Aorta (tissue), 5 donors: Measurements from ENCODE around the gene NPY2R. TPM values are rescaled to one million over a fixed set of nuclear protein-coding genes. Genes with fewer than 3 reads are reported as not detected.

Experiments
- ATAC-seq: fragments of 200-7000 bp; cut with Tn5 transposase; one replicate; pipeline ENCODE4 v1.9.1; 2022; ENCODE audit warnings: moderate library complexity; ENCODE audit not compliant: low FRiP score
- DNase-seq, 2 donors: peaks; one replicate each; pipeline ENCODE4 v3.0.0-alpha.2; 2020
- H3K27ac ChIP-seq, 2 donors: one replicate each; pipeline ENCODE4 v1.5.1; 2013; ENCODE audit warnings: low read length in 2 of 2, mild to moderate bottlenecking in 2 of 2, moderate library complexity in 2 of 2, control low read depth in 1 of 2, inconsistent platforms in 1 of 2, low read depth in 1 of 2
- H3K27me3 ChIP-seq, 2 donors: one replicate each; pipeline ENCODE4 v1.6.1; 2013; ENCODE audit warnings: control low read depth in 1 of 2, low read length in 1 of 2, mild to moderate bottlenecking in 1 of 2, moderate library complexity in 1 of 2; ENCODE audit not compliant: insufficient read depth in 2 of 2, control insufficient read depth in 1 of 2
- H3K36me3 ChIP-seq, 2 donors: one replicate each; pipeline ENCODE4 v1.6.1; 2013; ENCODE audit warnings: control low read depth in 1 of 2, low read length in 1 of 2, mild to moderate bottlenecking in 1 of 2; ENCODE audit not compliant: insufficient read depth in 2 of 2, control insufficient read depth in 1 of 2
- H3K4me1 ChIP-seq, 2 donors: one replicate each; pipeline ENCODE4 v1.6.1; 2013; ENCODE audit warnings: low read length in 2 of 2, control low read depth in 1 of 2, mild to moderate bottlenecking in 1 of 2, moderate library complexity in 1 of 2; ENCODE audit not compliant: insufficient read depth in 2 of 2, control insufficient read depth in 1 of 2
- H3K4me3 ChIP-seq, 2 donors: one replicate each; pipeline ENCODE4 v1.5.1; 2013; ENCODE audit warnings: low read length in 2 of 2, control low read depth in 1 of 2, mild to moderate bottlenecking in 1 of 2
- H3K9me3 ChIP-seq: one replicate; pipeline ENCODE4 v1.6.1; 2013; ENCODE audit warnings: mild to moderate bottlenecking, low read length; ENCODE audit not compliant: control insufficient read depth
- WGBS, 2 donors: extraction: QIAGEN DNeasy Blood & Tissue Kit; methylation state at CpG; one replicate each; pipeline ENCODE4 v1.1.7; 2013; 5-methylcytosine and 5-hydroxymethylcytosine counted together
- intact Hi-C, 2 donors: fragments of 100-400 bp; cut with DNase I; formaldehyde crosslinking; loops; one replicate each; pipeline versions ENCODE4 v1.14.2 to v1.15.0; 2022
- polyA plus RNA-seq, 2 donors: library from polyadenylated mRNA; stranded (reverse); fragments of 200-250 nt; gene quantifications; one replicate each; pipeline ENCODE4 v1.2.3, GENCODE V29; 2013
- total RNA-seq, 2 donors: library from RNA; stranded (reverse); fragmentation: NEBNext Ultra II Directional; extraction: Animal tissue kit (Norgen Biotek cat#: 25700); gene quantifications; one replicate each; pipeline ENCODE4 v1.2.1, GENCODE V29; 2021
- donor health status: healthy with polysubstance abuse.
- donor health status: Bipolar disorder and iron deficiency.
- donor health status: DM: no; HTN: no; CAD: no.
- donor health status: DM: no; HTN: no; CAD: no.
- donor health status: DM: yes; HTN: yes; CAD: no.

NPY2R gene
- total and polyA plus RNA-seq, 4 donors = 0.09 to 7.8 (median 0.19) TPM

DNA sequence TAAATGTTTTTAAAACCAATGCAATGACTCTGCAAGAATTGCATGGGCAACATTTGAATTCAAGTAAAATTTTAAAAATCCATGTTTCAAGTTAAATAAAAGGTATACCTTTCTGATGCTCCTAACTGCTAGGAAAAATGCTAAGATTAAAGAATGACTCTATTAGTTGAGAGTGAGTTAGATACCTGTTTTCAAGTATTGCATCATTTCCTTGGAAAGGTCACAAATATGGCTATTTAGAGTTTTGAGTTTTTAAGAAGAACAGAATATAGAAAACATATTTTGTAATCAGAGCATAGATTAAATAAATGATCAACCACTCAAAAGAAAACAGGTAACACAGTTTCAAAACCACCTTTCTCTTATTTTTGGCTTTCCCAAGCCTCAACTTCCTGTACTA, 18.3 kb upstream of the NPY2R start:
- ATAC-seq (no peak), DNase-seq (no peak)
- intact Hi-C loops = no loop called here
- Histone ChIP-seq H3K4me3 (no peak overlapping the region), H3K9me3 (no peaks in the 10 kb centered on the region), H3K36me3 (no peaks in the 10 kb centered on the region), H3K4me1 (no peaks in the 10 kb centered on the region), H3K27ac (no peak overlapping the region), H3K27me3 (no peaks in the 10 kb centered on the region)

DNA sequence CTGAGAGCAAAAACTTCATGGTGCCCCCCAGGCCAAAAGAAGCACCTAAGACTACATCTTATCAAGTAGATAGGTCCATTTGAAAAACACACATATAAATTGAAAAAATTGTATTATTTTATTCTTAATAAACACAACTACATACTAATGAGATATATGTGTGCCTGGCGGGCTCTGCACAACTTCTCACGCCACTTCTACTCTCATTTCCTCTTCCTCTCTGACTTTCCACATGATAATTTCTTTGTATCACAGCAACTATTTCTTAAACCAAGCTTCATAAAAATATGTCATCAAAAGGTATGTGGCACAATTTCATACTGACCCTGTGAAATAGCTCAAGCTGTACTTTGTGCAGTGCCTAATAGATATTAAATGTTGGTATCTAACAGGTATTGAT, 10.7 kb upstream of the NPY2R start:
- Histone ChIP-seq H3K4me1 (no peaks in the 10 kb centered on the region), H3K4me3 (no peak overlapping the region), H3K27me3 (no peaks in the 10 kb centered on the region), H3K27ac (no peak overlapping the region), H3K36me3 (no peaks in the 10 kb centered on the region), H3K9me3 (no peaks in the 10 kb centered on the region)
- WGBS, 2 donors = 87 to 93% methylated on average over 2 of the region's 2 CpGs
- no peak for DNase-seq
- intact Hi-C loops = no loop called here
- ATAC-seq = no peak

DNA sequence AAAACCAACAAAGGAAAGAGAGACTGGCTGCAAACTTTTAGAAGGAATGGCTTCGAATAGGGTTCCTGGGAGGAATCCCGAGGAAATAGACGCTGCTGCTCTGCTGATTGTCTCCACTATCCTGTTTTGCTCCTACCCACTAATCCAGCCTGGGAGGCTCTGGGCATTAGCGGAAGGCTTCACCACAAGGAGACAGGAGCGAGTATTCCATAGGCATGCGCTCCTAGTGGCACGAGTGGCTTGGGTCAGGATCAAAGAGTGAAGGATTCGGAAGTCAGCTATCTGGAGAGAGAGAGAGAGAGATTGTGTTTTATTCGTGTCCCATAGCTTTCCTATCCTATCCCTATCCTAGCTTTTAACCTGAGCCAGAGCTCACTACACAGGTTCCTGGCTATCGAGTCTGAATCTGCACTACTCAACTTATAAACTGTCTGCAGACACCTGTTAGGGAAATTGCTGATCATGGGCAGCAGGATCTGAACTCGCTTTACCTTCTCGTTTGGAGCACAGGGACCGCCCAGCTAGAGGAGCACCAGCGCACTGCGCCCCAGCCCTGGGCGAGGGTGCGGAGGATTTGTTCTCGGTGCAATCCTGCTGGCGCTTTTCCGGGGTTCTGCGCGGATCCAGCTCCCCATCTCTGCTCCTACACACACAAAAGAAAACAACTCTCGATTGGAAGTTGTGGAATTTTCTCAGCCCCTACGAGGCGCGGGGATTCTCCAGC, 740 bp upstream of the NPY2R start:
- 1 to 2% methylated on average over 26 of the region's 26 CpGs for WGBS, 2 donors
- Histone ChIP-seq H3K4me3 (no peak overlapping the region), H3K36me3 (no peaks in the 10 kb centered on the region), H3K4me1 (peaks cover 0 to 2% of the 10 kb centered on the region in 2 donors), H3K27ac (no peak overlapping the region), H3K27me3 (no peaks in the 10 kb centered on the region), H3K9me3 (no peaks in the 10 kb centered on the region)
- DNase-seq = peak in 1 of 2 donors; percentile 67
- intact Hi-C loops = no loop called here
- ATAC-seq = no peak

DNA sequence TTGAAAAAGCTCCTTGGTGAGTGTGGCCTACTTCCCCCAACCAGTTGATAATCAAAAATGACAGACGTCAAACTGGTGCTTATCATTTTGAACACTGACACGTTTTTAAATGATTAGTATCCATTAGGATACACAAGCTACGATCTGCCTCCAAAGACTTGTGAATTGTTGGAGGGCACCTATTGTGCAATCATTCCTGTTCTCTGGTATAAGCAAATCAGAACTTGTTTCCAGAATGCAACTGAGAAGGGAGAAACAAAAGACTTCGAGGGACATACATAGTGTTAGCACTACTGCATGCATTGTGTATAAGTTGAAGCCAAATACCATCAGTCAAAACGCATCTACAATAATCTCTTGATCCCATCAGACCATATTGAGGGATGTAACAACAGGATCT, 11.6 kb downstream of the NPY2R start:
- 79 to 82% methylated on average over 5 of the region's 5 CpGs for WGBS, 2 donors

DNA sequence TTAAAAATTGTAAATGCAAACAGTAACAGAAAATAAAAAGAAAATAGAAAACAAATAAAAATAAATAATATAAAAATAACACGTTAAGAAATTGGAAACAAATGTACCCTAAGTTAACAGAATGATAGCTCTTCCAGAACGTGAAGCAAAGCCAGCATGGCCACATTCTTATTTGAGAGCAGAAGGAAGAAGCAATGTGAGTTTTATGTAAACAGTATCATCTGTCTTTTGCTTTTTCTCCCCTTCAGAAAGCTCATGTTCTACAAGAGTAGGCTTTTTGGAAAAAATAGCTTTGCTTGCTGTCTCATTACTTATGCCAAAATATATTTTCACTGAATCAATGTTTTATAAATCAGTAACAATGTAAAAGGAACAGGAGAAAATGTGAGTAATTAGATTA, 18.7 kb downstream of the NPY2R start:
- Histone ChIP-seq H3K27ac (no peak overlapping the region), H3K9me3 (no peaks in the 10 kb centered on the region), H3K27me3 (no peaks in the 10 kb centered on the region), H3K4me3 (no peak overlapping the region), H3K36me3 (no peaks in the 10 kb centered on the region), H3K4me1 (no peaks in the 10 kb centered on the region)
- ATAC-seq = no peak
- DNase-seq = no peak
- intact Hi-C loops = no loop called here
- WGBS, 2 donors = 16 to 19% methylated on average over 2 of the region's 2 CpGs

More for the DNA sequence above, 11.6 kb downstream of the NPY2R start:
- no peaks in the 10 kb centered on the region for H3K4me1 ChIP-seq
- H3K27ac ChIP-seq = no peak overlapping the region
- no peaks in the 10 kb centered on the region for H3K27me3 ChIP-seq
- no peaks in the 10 kb centered on the region for H3K9me3 ChIP-seq
- no peaks in the 10 kb centered on the region for H3K36me3 ChIP-seq
- ATAC-seq = no peak
- intact Hi-C loops = no loop called here
- no peak overlapping the region for H3K4me3 ChIP-seq
- DNase-seq = no peak

DNA sequence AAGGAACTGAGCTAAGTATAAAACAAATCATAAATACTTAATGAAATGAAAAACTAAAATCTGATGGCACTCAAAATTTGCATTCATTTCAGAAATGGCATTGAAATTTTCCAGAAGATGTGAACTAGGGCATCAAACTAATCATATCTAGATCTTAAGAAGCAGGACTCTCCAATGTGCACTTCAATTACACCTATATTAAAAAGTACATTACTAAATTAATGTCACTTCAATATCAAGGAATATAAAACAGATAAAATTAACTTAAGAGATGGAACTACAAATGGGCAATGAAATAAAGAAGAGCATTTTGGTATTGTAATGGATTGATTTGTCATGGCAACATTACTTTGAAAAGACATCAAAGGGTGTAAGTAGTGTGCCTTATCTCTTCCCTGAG, 20.3 kb downstream of the NPY2R start:
- no peak overlapping the region for H3K27ac ChIP-seq
- intact Hi-C loops = no loop called here
- H3K9me3 ChIP-seq = no peaks in the 10 kb centered on the region
- H3K36me3 ChIP-seq = no peaks in the 10 kb centered on the region
- H3K4me1 ChIP-seq = no peaks in the 10 kb centered on the region
- ATAC-seq (no peak), DNase-seq (no peak)
- no peak overlapping the region for H3K4me3 ChIP-seq
- no peaks in the 10 kb centered on the region for H3K27me3 ChIP-seq

DNA sequence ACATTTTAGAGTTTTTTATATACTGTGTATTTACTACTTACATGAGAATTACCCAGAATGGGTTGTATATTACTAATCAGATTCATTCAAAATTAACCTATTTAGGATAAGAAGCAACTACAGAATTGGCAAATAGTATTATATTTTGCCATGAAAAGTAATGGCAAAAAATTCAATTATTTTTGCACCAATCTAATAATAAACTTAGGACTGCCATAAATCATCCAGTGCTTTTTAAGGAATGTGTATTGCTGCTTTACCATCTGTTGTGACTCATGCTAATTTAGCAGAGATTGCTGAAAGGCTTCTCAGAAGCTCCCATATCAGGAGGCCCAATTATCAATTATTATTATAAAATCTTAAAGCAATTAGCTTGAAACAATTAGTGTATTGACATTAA, 24.0 kb downstream of the NPY2R start:
- no peak for ATAC-seq

DNA sequence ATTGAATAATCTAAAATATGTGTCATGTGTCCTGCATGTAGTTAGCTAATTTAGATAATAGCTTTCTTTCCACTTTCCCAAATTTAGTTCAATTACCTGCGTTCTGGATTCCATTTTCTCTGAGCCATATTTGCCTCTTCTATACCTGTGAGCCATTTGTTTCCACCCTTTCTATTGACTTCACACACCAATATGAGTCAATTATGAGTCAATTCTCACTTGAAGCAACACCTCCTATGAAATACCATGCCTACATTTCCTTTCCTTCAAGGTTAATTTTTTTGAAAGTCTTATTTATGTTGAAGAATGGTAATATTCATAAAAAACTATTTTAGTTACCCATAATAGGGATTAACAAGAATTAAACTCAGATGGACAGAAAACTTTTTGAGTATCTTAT, 25.8 kb downstream of the NPY2R start:
- intact Hi-C loops = no loop called here
- WGBS, 2 donors = 86% methylated on average over 1 of the region's 1 CpG

More for the DNA sequence above, 24.0 kb downstream of the NPY2R start:
- intact Hi-C loops = no loop called here
- no peak overlapping the region for H3K4me3 ChIP-seq
- no peak overlapping the region for H3K27ac ChIP-seq
- DNase-seq = no peak
- H3K4me1 ChIP-seq = no peaks in the 10 kb centered on the region
- H3K27me3 ChIP-seq = no peaks in the 10 kb centered on the region
- H3K36me3 ChIP-seq = no peaks in the 10 kb centered on the region
- H3K9me3 ChIP-seq = no peaks in the 10 kb centered on the region

DNA sequence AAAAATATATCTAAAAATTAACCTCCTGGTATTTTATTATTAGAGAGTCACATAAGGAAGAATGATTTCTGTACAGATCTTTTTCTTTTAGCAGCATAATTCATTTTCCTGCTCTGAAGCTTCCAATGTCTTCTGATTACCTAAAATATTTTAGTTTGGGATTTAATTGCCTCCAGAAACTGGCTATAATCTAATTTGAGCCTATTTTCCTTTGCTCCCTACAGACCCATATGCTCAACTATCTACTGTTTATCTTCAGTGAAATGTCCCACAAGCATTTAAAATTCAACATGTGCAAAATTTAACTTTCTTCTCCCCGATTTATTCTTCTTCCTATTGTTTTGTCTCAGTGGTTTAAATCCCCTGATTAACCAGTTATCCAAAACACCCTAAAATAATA, 29.1 kb downstream of the NPY2R start:
- no peak overlapping the region for H3K27ac ChIP-seq
- H3K4me1 ChIP-seq = no peaks in the 10 kb centered on the region
- no peaks in the 10 kb centered on the region for H3K36me3 ChIP-seq
- peaks cover 2% of the 10 kb centered on the region for H3K9me3 ChIP-seq
- intact Hi-C loops = no loop called here
- ATAC-seq = no peak
- no peak overlapping the region for H3K4me3 ChIP-seq
- DNase-seq = no peak
- 38 to 44% methylated on average over 1 of the region's 1 CpG for WGBS, 2 donors
- no peaks in the 10 kb centered on the region for H3K27me3 ChIP-seq

More for the DNA sequence above, 25.8 kb downstream of the NPY2R start:
- no peaks in the 10 kb centered on the region for H3K27me3 ChIP-seq
- no peak overlapping the region for H3K4me3 ChIP-seq
- no peaks in the 10 kb centered on the region for H3K4me1 ChIP-seq
- DNase-seq (no peak), ATAC-seq (no peak)
- H3K27ac ChIP-seq = no peak overlapping the region
- no peaks in the 10 kb centered on the region for H3K36me3 ChIP-seq
- no peaks in the 10 kb centered on the region for H3K9me3 ChIP-seq
